HEK293T (cell line): ENCODE results near the gene DPP7.

Experiments
- ARNT ChIP-seq: fragments of 450-650 bp; IDR thresholded peaks from 2 replicates; pipeline ENCODE4 v1.6.1; 2017; ENCODE audit warnings: mild to moderate bottlenecking
- BHLHE40 ChIP-seq: fragments of 450-650 bp; IDR thresholded peaks from 2 replicates; pipeline ENCODE4 v1.6.1; 2016; ENCODE audit warnings: mild to moderate bottlenecking, moderate library complexity, borderline replicate concordance
- ELF4 ChIP-seq: fragments of 450-650 bp; IDR thresholded peaks from 2 replicates; pipeline ENCODE4 v1.6.1; 2017; ENCODE audit warnings: antibody characterized with exemption
- FOXM1 ChIP-seq: fragments of 450-650 bp; IDR thresholded peaks from 2 replicates; pipeline ENCODE4 v1.6.1; 2017; ENCODE audit warnings: mild to moderate bottlenecking, borderline replicate concordance
- L3MBTL2 ChIP-seq: fragments of 450-650 bp; conservative IDR thresholded peaks from 2 replicates; pipeline ENCODE4 v1.6.1; 2016; ENCODE audit warnings: mild to moderate bottlenecking

GRCh38 chr9:137089232-137089947, 25.1 kb downstream of the DPP7 start:
- TF ChIP-seq FOXM1: no peak
- no peak for TF ChIP-seq BHLHE40
- TF ChIP-seq ARNT: no peak
- no peak for TF ChIP-seq ELF4
- TF ChIP-seq L3MBTL2: no peak
